K562 (cell line): Measurements from ENCODE around the gene EYA2. TPM values are rescaled to one million over a fixed set of nuclear protein-coding genes. Genes with fewer than 3 reads are reported as not detected.

Source experiments
- ATAC-seq: fragments of 200-7000 bp; cut with Tn5 transposase; 3 replicates; pipeline ENCODE4 v1.9.1; 2020; ENCODE audit warnings: moderate library complexity
- BruUV-seq: library from RNA; stranded (reverse); fragments of 400-500 nt; replicated peaks from 2 replicates; lab custom pipeline; 2021; lab: Mats Ljungman, UMichigan
- CTCF ChIA-PET: fragments of 300-600 bp; formaldehyde crosslinking; extraction: SDS; loops from one replicate; lab custom pipeline; 2021; ENCODE audit warnings: low intra/inter-chr PET ratio; lab: Yijun Ruan, JAX
- POLR2A ChIA-PET: fragments of 300-600, 350-650 bp; sonication (Branson Sonifier 250); formaldehyde crosslinking; extraction: SDS; loops from one replicate; lab custom pipeline; 2021; ENCODE audit warnings: antibody characterized with exemption, inconsistent platforms; lab: Yijun Ruan, JAX
- DNase-seq, 4 experiments: peaks; one replicate each; pipeline versions ENCODE4 v3.0.0 to v3.0.0-alpha.2; 2011 to 2018; ENCODE audit warnings: low spot score in 3 of 4, mixed read lengths in 3 of 4; ENCODE audit errors: extremely low read depth in 1 of 4
- FAIRE-seq: peaks from 2 replicates; lab custom pipeline; 2011; peaks lifted over from hg19 to GRCh38; lab: Jason Lieb, UNC
- H2AFZ ChIP-seq: 2 replicates; pipeline ENCODE4 v1.6.0; 2011; ENCODE audit warnings: low read depth, low read length, control low read depth, inconsistent platforms
- H3K27ac ChIP-seq: fragments of 200-600 bp; 3 replicates; pipeline ENCODE4 v1.8.0; 2011; ENCODE audit warnings: low read depth, mild to moderate bottlenecking, control low read depth, inconsistent platforms, low read length, moderate library complexity, mixed read lengths; ENCODE audit errors: extremely low read depth
- H3K27me3 ChIP-seq, 2 experiments: fragments of 300-600 bp in 1 of 2; 2 replicates in 1 of 2; 3 replicates in 1 of 2; pipeline versions ENCODE4 v1.6.0 to v1.8.0; 2011; ENCODE audit warnings: inconsistent platforms in 2 of 2, low read length in 2 of 2, mild to moderate bottlenecking in 1 of 2, mixed read lengths in 1 of 2, moderate library complexity in 1 of 2; ENCODE audit not compliant: control insufficient read depth in 2 of 2, insufficient read depth in 2 of 2
- H3K36me3 ChIP-seq: fragments of 300-600 bp; 3 replicates; pipeline ENCODE4 v1.8.0; 2011; ENCODE audit warnings: mild to moderate bottlenecking, low read length, inconsistent platforms; ENCODE audit not compliant: control insufficient read depth, insufficient read depth
- H3K4me1 ChIP-seq, 2 experiments: fragments of 200-600 bp in 1 of 2; replicated peaks in 1 of 2; 2 replicates in 1 of 2; 3 replicates in 1 of 2; pipeline versions ENCODE4 v1.5.1 to v1.8.0; 2011; ENCODE audit warnings: inconsistent platforms in 2 of 2, low read length in 2 of 2, mild to moderate bottlenecking in 1 of 2, mixed read lengths in 1 of 2, moderate library complexity in 1 of 2; ENCODE audit not compliant: control insufficient read depth in 2 of 2, insufficient read depth in 2 of 2
- H3K4me2 ChIP-seq: 2 replicates; pipeline ENCODE4 v1.6.1; 2011; ENCODE audit warnings: low read length, control low read depth, inconsistent platforms, mixed read lengths; ENCODE audit not compliant: insufficient read depth
- H3K4me3 ChIP-seq: fragments of 200-600 bp; sonication (generic), shearing (Covaris generic); 2 replicates; pipeline ENCODE4 v1.5.1; 2016; ENCODE audit warnings: control low read depth, inconsistent platforms
- H3K79me2 ChIP-seq: fragments of 200-600 bp; 3 replicates; pipeline ENCODE4 v1.8.0; 2011; ENCODE audit warnings: low read length, inconsistent platforms; ENCODE audit not compliant: control insufficient read depth, insufficient read depth
- H3K9ac ChIP-seq, 2 experiments: 2 replicates each; pipeline versions ENCODE4 v1.6.0 to v1.6.1; 2011; ENCODE audit warnings: low read depth in 2 of 2, low read length in 2 of 2, control low read depth in 1 of 2, inconsistent platforms in 1 of 2, mild to moderate bottlenecking in 1 of 2, mixed read lengths in 1 of 2; ENCODE audit not compliant: insufficient read depth in 1 of 2
- H3K9me1 ChIP-seq: one replicate; pipeline ENCODE4 v1.6.0; 2011; ENCODE audit warnings: inconsistent platforms, mild to moderate bottlenecking, low read length, moderate library complexity; ENCODE audit not compliant: control insufficient read depth, insufficient read depth
- H3K9me3 ChIP-seq: replicated peaks from 2 replicates; pipeline ENCODE4 v1.5.1; 2011; ENCODE audit warnings: low read depth, low read length, inconsistent platforms; ENCODE audit not compliant: control insufficient read depth, insufficient read depth
- H4K20me1 ChIP-seq: replicated peaks from 2 replicates; pipeline ENCODE4 v1.6.1; 2011; ENCODE audit warnings: low read length, inconsistent platforms, mixed read lengths; ENCODE audit not compliant: control insufficient read depth, insufficient read depth
- CBX2 ChIP-seq: fragments of 200-600 bp; sonication (generic); IDR thresholded peaks from one replicate; pipeline ENCODE4 v1.6.1; 2012; ENCODE audit warnings: mild to moderate bottlenecking, low read length, inconsistent platforms; ENCODE audit not compliant: insufficient read depth, poor library complexity, severe bottlenecking
- CBX5 ChIP-seq: IDR thresholded peaks from 2 replicates; pipeline ENCODE4 v1.6.1; 2014; ENCODE audit warnings: low read depth, borderline replicate concordance
- CBX8 ChIP-seq: fragments of 200-600 bp; sonication (generic); IDR thresholded peaks from 2 replicates; pipeline ENCODE4 v1.6.1; 2012; ENCODE audit warnings: borderline replicate concordance, mixed run types, low read depth, mild to moderate bottlenecking, moderate library complexity, mixed read lengths, low read length, control low read depth, inconsistent platforms; ENCODE audit not compliant: poor library complexity, severe bottlenecking; ENCODE audit errors: extremely low read depth
- HMGN3 ChIP-seq: IDR thresholded peaks from 2 replicates; pipeline ENCODE4 v1.6.1; 2011; ENCODE audit warnings: borderline replicate concordance, low read depth, mild to moderate bottlenecking, mixed read lengths, low read length; ENCODE audit not compliant: insufficient read length; ENCODE audit errors: extremely low read depth
- MAZ ChIP-seq, 2 experiments: fragments of 450-650 bp in 1 of 2; sonication (generic) in 1 of 2; formaldehyde crosslinking; IDR thresholded peaks in 1 of 2; conservative IDR thresholded peaks in 1 of 2; 2 replicates each; pipeline versions ENCODE4 v1.4.0 to v1.5.0; 2020; ENCODE audit warnings: mild to moderate bottlenecking in 1 of 2, missing genetic modification reagents in 1 of 2
- MTA3 ChIP-seq: fragments of 450-650 bp; formaldehyde crosslinking; IDR thresholded peaks from 2 replicates; pipeline ENCODE4 v1.6.1; 2017; ENCODE audit warnings: mild to moderate bottlenecking, borderline replicate concordance
- ZNF436 ChIP-seq: fragments of 250-450, 450-650 bp; sonication (Bioruptor Pico); formaldehyde crosslinking; IDR thresholded peaks from 2 replicates; pipeline ENCODE4 v1.7.0; 2020; ENCODE audit warnings: mild to moderate bottlenecking
- WGBS: fragments of 100-300 bp; shearing (Covaris generic); methylation state at CpG from one replicate; pipeline ENCODE4 v1.1.6; 2016; ENCODE audit warnings: low coverage, mixed read lengths; ENCODE audit not compliant: insufficient coverage; ENCODE audit errors: missing lambda C conversion rate; 5-methylcytosine and 5-hydroxymethylcytosine counted together
- in situ Hi-C: fragments of 300-500 bp; cut with MboI; formaldehyde crosslinking; loops from 4 replicates; pipeline ENCODE4 v1.15.0; 2018; ENCODE audit warnings: inconsistent platforms, mixed read lengths
- intact Hi-C: fragments of 100-400 bp; cut with micrococcal nuclease; formaldehyde crosslinking; loops from 2 replicates; pipeline ENCODE4 v1.14.2; 2022
- polyA plus RNA-seq, 8 experiments: library from polyadenylated mRNA; depleted of rRNA in 4 of 8; stranded (reverse) in 5 of 8; unstranded in 3 of 8; fragments of >200 nt; fragmentation: Nextera tagmentation in 2 of 8; fragmentation: Illumina TruSeq in 1 of 8; extraction: Ambion mirVana in 2 of 8; extraction: Trizol in 1 of 8; gene quantifications; 2 replicates each; pipeline versions ENCODE4 v1.2.1 to v1.2.3, GENCODE V29; 2011 to 2014; ENCODE audit warnings: inconsistent platforms in 1 of 8, missing spikeins in 1 of 8
- total RNA-seq, 7 experiments: library from RNA; depleted of rRNA in 6 of 7; stranded (reverse); fragments of >200 nt in 6 of 7; fragmentation: Illumina TruSeq in 2 of 7; extraction: Trizol in 2 of 7; gene quantifications; 2 replicates each; pipeline versions ENCODE4 v1.2.1 to v1.2.3, GENCODE V29; 2011 to 2021; ENCODE audit warnings: low replicate concordance in 1 of 7

EYA2 gene
- total and polyA plus RNA-seq, 9 of the 15 experiments (the other 6 are each of a cell fraction or from before 2014, with no cell fraction given) = 0.03 TPM; not detected in 8

DNA sequence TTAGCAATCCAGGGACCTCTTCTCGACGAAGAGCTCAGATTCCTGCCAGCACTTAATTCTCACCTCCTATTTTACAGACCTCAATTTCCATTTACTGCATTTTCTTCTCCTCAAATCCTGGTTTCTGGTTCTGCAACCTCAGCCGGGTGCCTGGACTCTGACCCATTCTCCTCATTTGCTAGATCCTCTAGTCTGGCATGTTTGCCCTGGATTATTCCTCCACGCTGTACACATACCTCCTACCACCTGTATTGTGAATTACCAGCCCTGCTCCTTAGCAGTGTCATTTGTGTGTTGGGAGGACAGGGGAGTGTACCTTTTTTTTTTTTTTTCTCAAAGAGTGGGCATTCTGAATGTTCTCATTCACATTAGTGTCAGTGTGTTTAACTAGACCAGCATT, 257.4 kb downstream of the EYA2 start:
- WGBS = 0% methylated on average over 4 of the region's 4 CpGs
- in situ Hi-C loops = loop anchor here (10.0 kb wide), 1 partner anchor 397 kb away; no protein-coding TSS in a partner anchor
- CTCF ChIA-PET = no interaction called here

DNA sequence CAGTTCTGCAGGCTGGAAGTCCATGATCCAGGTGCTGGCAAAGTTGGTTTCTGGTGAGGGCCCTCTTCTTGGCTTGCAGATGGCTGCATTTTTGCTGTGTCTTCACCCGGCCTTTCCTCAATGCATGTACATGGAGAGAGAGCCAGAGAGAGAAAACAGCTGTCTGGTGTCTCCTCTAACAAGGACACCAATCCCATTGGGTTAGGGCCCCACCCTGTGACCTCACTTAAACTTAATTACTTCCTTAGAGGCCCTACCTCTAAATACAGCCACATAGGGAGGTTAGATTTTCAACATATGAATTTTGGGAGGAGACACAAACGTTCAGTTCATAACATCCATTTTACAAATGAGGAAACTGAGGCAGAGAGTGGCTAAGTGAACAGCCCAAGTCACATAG, 259.4 kb downstream of the EYA2 start:
- H3K4me2 ChIP-seq = no peak overlapping the region
- no peak overlapping the region for H2AFZ ChIP-seq
- ATAC-seq = no peak
- 0 out of 2 replicates have a peak, but pooled peaks cover 4% of the 10 kb centered on the region for H4K20me1 ChIP-seq
- DNase-seq = no peak
- in situ Hi-C loops = loop anchor here (10.0 kb wide), 1 partner anchor 399 kb away; no protein-coding TSS in a partner anchor
- BruUV-seq = no TSS peak
- POLR2A ChIA-PET = interaction anchor here (0.9 kb wide), 1 partner anchor 21 kb away, joined by 3 read pairs; no protein-coding TSS in a partner anchor
- H3K4me3 ChIP-seq = no peak overlapping the region
- no peaks in the 10 kb centered on the region for H3K9me1 ChIP-seq
- TF ChIP-seq ZNF436 = no peak
- no peaks in the 10 kb centered on the region for H3K4me1 ChIP-seq
- intact Hi-C loops = loop anchor here (5.0 kb wide), 1 partner anchor 382 kb away; no protein-coding TSS in a partner anchor
- FAIRE-seq = no peak
- H3K9me3 ChIP-seq = no peaks in the 10 kb centered on the region
- H3K36me3 ChIP-seq = no peaks in the 10 kb centered on the region
- 0% methylated on average over 2 of the region's 2 CpGs for WGBS
- H3K79me2 ChIP-seq = no peaks in the 10 kb centered on the region
- H3K27ac ChIP-seq = no peak overlapping the region
- CTCF ChIA-PET = no interaction called here
- peaks cover 18 to 33% of the 10 kb centered on the region in 2 experiments for H3K27me3 ChIP-seq
- no peak overlapping the region for H3K9ac ChIP-seq

More for the DNA sequence above, 257.4 kb downstream of the EYA2 start:
- no peak overlapping the region for H3K4me2 ChIP-seq
- no peaks in the 10 kb centered on the region for H3K9me3 ChIP-seq
- H4K20me1 ChIP-seq = 0 out of 2 replicates have a peak, but pooled peaks cover 4% of the 10 kb centered on the region
- H3K27me3 ChIP-seq = peaks cover 18 to 44% of the 10 kb centered on the region in 2 experiments
- H3K9me1 ChIP-seq = no peaks in the 10 kb centered on the region
- POLR2A ChIA-PET = no interaction called here
- DNase-seq = no peak
- no peak for FAIRE-seq
- BruUV-seq = no TSS peak
- no peaks in the 10 kb centered on the region for H3K4me1 ChIP-seq
- intact Hi-C loops = loop anchor here (5.0 kb wide), 1 partner anchor 380 kb away; no protein-coding TSS in a partner anchor
- H3K27ac ChIP-seq = no peak overlapping the region
- H3K4me3 ChIP-seq = no peak overlapping the region
- no peaks in the 10 kb centered on the region for H3K36me3 ChIP-seq
- H2AFZ ChIP-seq = no peak overlapping the region
- no peak overlapping the region for H3K9ac ChIP-seq
- ATAC-seq = no peak
- H3K79me2 ChIP-seq = no peaks in the 10 kb centered on the region
- TF ChIP-seq MAZ (CRISPR knock-in tag; conservative IDR thresholded peaks at IDR 0.05 in 1 of 2, IDR thresholded peaks at IDR 0.05 in 1 of 2) (no peak), MTA3 (no peak), CBX5 (no peak), CBX8 (no peak), HMGN3 (no peak), CBX2 (no peak)
